ENCODE measurements around the gene CCDC97. TPM values are rescaled to one million over a fixed set of nuclear protein-coding genes. Genes with fewer than 3 reads are reported as not detected.
A peak's percentile ranks its signal among the peaks of the same experiment; 100 is the strongest.

Gene CCDC97
- total and polyA plus RNA-seq, 2 experiments from 2014 or later = 15.1 to 24.4 TPM

- DNase-seq (ENCODE audit: low spot score) = peak; percentile 58
- H4K20me1 ChIP-seq (ENCODE audit: insufficient read depth, poor library complexity, severe bottlenecking) = no peaks in the 10 kb centered on the region
- 19% methylated on average over 30 of the region's 30 CpGs for WGBS (ENCODE audit: low lambda C conversion rate, missing lambda C conversion rate)
- H3K36me3 ChIP-seq (replicated peaks; ENCODE audit: insufficient read depth, low read depth) = no peaks in the 10 kb centered on the region
- TF ChIP-seq CTCF (IDR thresholded peaks at IDR 0.05; ENCODE audit: poor library complexity) (no peak), EZH2phosphoT487 (IDR thresholded peaks at IDR 0.05; ENCODE audit: low read depth, severe bottlenecking, unreplicated experiment) (no peak), EZH2 (IDR thresholded peaks at IDR 0.05; ENCODE audit: borderline replicate concordance) (no peak)
- H3K4me3 ChIP-seq = peak overlapping the region; percentile 10
- no peaks in the 10 kb centered on the region for H3K79me2 ChIP-seq
- peak overlapping the region; percentile 82 for H3K4me2 ChIP-seq
- no peak overlapping the region for H2AFZ ChIP-seq
- peaks cover 69% of the 10 kb centered on the region for H3K4me1 ChIP-seq (ENCODE audit: insufficient read depth)
- H3K9me3 ChIP-seq (ENCODE audit: low read depth) = no peaks in the 10 kb centered on the region
- no peaks in the 10 kb centered on the region for H3K27me3 ChIP-seq
- H3K27ac ChIP-seq = peak overlapping the region; percentile 100
- no peaks in the 10 kb centered on the region for H3K9me2 ChIP-seq (replicated peaks; ENCODE audit: insufficient read depth)
Observed at GRCh38 chr19:41325947-41326706, 16.2 kb downstream of the CCDC97 start.

GRCh38 chr19:41327076-41327575 is 17.2 kb downstream of the CCDC97 start:
- H3K4me1 ChIP-seq (ENCODE audit: insufficient read depth) = peaks cover 59% of the 10 kb centered on the region
- H3K36me3 ChIP-seq (replicated peaks; ENCODE audit: insufficient read depth, low read depth) = no peaks in the 10 kb centered on the region
- no peaks in the 10 kb centered on the region for H3K9me3 ChIP-seq (ENCODE audit: low read depth)
- H3K27me3 ChIP-seq = no peaks in the 10 kb centered on the region
- DNase-seq (ENCODE audit: low spot score) = no peak
- TF ChIP-seq CTCF (IDR thresholded peaks at IDR 0.05; ENCODE audit: poor library complexity) (no peak), EZH2 (IDR thresholded peaks at IDR 0.05; ENCODE audit: borderline replicate concordance) (no peak), EZH2phosphoT487 (IDR thresholded peaks at IDR 0.05; ENCODE audit: low read depth, severe bottlenecking, unreplicated experiment) (no peak)
- no peaks in the 10 kb centered on the region for H3K9me2 ChIP-seq (replicated peaks; ENCODE audit: insufficient read depth)
- H4K20me1 ChIP-seq (ENCODE audit: insufficient read depth, poor library complexity, severe bottlenecking) = no peaks in the 10 kb centered on the region
- no peak overlapping the region for H3K4me3 ChIP-seq
- WGBS (ENCODE audit: low lambda C conversion rate, missing lambda C conversion rate) = 74% methylated on average over 12 of the region's 13 CpGs
- H3K4me2 ChIP-seq = peak overlapping the region; percentile 82
- H3K79me2 ChIP-seq = no peaks in the 10 kb centered on the region
- H3K27ac ChIP-seq = peak overlapping the region; percentile 100
- H2AFZ ChIP-seq = no peak overlapping the region

DNA sequence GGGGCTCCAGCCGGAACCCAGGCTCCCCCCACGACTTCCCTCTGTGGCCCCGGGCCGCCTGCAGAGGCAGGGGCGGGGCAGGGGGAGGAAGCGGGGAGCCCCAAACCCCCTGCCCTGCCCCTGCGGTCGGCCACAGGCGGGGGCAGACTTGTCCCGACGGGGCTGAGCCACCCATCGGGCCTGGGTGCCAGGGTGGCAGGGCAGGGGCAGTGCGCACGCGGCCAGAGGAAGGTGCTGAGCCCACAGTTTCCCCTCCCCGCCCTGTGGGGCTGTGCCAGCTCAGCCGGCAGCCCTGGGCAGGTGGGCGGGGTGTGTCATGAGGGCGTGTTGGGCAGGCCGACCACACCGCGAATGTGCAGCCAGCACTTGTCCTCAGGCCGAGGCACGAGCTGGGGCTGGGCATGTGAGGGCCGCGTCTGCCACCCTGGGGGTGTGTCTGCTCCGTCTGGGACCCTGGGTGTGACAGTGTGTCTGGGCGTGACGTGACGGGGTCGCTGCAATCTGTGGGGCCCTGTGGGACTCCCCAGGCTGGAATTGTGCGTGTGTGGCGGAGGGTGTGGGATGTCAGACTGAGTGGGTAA is 17.7 kb downstream of the CCDC97 start:
- Histone ChIP-seq H3K27me3 (no peaks in the 10 kb centered on the region), H2AFZ (no peak overlapping the region), H3K4me1 (ENCODE audit: insufficient read depth) (peaks cover 53% of the 10 kb centered on the region), H3K4me3 (no peak overlapping the region), H3K79me2 (no peaks in the 10 kb centered on the region), H3K27ac (peak overlapping the region; percentile 23), H3K9me3 (ENCODE audit: low read depth) (no peaks in the 10 kb centered on the region), H3K4me2 (no peak overlapping the region), H4K20me1 (ENCODE audit: insufficient read depth, poor library complexity, severe bottlenecking) (no peaks in the 10 kb centered on the region), H3K36me3 (replicated peaks; ENCODE audit: insufficient read depth, low read depth) (no peaks in the 10 kb centered on the region), H3K9me2 (replicated peaks; ENCODE audit: insufficient read depth) (no peaks in the 10 kb centered on the region)
- no peak for DNase-seq (ENCODE audit: low spot score)
- 82% methylated on average over 19 of the region's 33 CpGs for WGBS (ENCODE audit: low lambda C conversion rate, missing lambda C conversion rate)
- TF ChIP-seq CTCF (IDR thresholded peaks at IDR 0.05; ENCODE audit: poor library complexity) = no peak
- TF ChIP-seq EZH2 (IDR thresholded peaks at IDR 0.05; ENCODE audit: borderline replicate concordance) = no peak
- no peak for TF ChIP-seq EZH2phosphoT487 (IDR thresholded peaks at IDR 0.05; ENCODE audit: low read depth, severe bottlenecking, unreplicated experiment)

All from hepatocyte (in vitro differentiated cells).